ENCODE data around the gene DPEP2NB.

- TF ChIP-seq CTCF (IDR thresholded peaks at IDR 0.05; ENCODE audit: low read depth, low read length, missing input control) (no peak), SP1 (IDR thresholded peaks at IDR 0.05) (no peak), YY1 (IDR thresholded peaks at IDR 0.05) (no peak), ZBTB33 (IDR thresholded peaks at IDR 0.05) (no peak), TAF1 (conservative IDR thresholded peaks at IDR 0.05) (no peak), REST (IDR thresholded peaks at IDR 0.05) (no peak), MAX (IDR thresholded peaks at IDR 0.05) (no peak), GABPA (IDR thresholded peaks at IDR 0.05 in 1 of 2, conservative IDR thresholded peaks at IDR 0.05 in 1 of 2) (no peak)
Measured at GRCh38 chr16:67977469-67978227, 38.1 kb downstream of the DPEP2NB start.

Data from liver (tissue), 3 donors.